Nucleus accumbens (tissue), 56 donors: Measurements from ENCODE around the gene TSC1.
"Not testable (repeated sequence)": the region's sequence is repeated elsewhere in the genome, so short reads cannot be mapped to it uniquely, and the experiment has no call there.

ENCODE experiments used
- DNase-seq, 56 donors: peaks; one replicate each; lab custom pipeline; 2025; lab: John Stamatoyannopoulos, UW

Gene TSC1

DNA sequence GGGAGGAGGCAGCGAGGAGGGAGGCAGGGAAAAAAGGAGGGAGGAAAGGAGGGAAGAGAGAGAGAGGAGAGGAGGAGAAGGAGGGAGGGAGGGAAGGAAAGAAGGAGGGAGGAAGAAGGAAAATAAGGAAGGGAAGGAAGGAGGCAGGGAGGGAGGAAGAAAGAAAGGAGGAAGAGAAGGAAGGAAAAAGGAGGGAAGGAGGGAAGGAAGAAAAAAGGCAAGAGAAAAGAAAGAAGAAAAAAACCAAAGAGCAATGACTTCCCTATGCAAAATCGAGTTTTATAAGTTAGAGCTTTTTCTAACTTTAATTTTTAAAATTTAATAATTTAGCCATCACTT, 33.7 kb upstream of the TSC1 start:
- no peak for DNase-seq

DNA sequence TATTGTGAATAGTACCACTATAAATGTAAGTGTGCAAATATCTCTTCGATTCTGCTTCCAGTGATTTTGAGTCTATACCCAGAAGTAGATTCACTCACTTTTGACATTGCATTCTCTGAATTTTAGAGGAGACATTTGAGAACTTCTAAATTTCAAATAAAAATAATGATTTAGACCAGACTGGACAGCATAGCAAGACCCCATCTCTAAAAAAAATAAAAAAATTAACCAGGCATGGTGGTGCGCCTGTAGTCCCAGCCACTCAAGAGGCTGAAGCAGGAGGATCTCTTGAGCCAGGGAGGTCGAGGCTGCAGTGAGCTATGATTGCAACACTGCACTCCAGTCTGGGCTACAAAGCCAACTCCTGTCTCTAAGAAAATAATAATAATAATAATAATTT, 32.2 kb upstream of the TSC1 start:
- no peak for DNase-seq

DNA sequence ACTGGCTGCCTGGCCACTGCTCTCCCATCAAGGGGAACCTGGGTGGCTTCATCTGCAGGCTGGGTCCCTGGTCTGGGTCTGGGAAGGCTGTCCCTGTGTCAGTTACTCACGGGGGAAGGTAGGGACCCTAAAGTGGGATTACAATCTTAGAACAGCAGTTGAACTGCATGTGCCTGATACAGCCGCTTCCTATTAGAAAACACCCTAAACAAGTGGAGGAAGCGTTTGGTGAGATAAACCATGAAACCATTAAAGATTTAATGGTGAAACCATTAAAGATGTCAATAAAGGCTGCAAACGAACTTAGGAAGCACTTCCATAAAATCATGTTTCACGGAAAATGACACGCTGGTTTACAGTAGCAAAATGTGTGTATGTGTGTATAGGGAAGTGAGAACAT, 31.5 kb upstream of the TSC1 start:
- no peak for DNase-seq

GRCh38 chr9:132973713-132974112, 29.3 kb upstream of the TSC1 start:
- DNase-seq, result no peak

DNA sequence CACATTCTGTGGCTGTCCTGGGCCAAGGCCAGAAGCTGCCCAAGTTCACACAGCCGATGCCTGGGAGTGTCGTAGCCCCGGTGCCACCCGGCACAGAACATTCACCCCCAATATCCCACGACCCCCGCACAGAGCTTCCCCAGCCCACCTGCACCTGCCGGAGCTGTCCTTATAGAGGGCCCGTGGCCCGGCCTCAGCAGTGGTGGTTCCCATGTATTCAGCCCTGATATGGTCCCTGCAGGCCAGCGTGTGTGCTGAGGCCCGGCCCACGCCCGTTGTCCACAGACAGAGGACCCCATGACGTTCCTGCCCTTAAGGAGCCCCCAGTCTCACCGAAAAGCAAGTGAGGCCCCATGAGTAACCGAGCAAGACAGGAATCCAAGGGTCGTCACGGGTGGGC, 28.8 kb upstream of the TSC1 start:
- no peak for DNase-seq

DNA sequence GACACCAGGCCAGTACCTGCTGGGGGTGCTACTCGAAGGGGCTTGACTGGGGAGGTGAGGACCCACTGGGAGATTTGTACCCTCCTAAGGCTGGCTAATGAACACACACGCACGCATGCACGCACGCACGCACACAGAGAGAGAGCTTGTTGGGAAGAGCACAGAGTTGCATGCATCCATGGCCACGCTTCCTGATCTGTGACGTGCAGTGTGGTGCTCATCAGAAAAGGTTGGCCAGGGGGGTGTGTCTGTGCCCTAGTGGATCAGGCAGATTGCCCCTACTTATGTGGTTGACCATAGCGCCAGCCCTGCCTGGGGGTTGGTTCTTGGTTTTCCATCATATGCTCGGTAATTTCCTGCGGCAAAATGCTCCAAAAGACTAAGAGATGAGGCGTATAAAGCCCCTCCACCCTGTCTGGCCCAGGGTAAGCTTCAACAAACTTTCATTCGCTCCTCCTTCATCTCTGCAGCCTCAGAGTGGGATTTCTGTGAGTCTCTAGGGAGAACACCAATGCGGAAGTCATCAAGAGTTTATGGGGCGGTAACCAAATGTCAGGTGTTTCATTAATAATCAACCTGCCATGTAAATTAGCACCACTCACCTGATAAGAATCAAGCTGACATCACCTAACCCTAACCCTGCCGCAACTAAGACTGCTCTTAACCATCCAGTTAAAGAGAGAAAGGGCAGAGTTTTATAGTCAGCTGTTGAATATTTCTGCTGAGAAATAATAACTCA, 26.1 kb upstream of the TSC1 start:
- no peak for DNase-seq

- DNase-seq, result no peak
These were observed 25.4 kb upstream of the TSC1 start for GRCh38 chr9:132969783-132970182.

GRCh38 chr9:132967908-132968307, 23.5 kb upstream of the TSC1 start:
- DNase-seq, result not testable (repeated sequence)

DNA sequence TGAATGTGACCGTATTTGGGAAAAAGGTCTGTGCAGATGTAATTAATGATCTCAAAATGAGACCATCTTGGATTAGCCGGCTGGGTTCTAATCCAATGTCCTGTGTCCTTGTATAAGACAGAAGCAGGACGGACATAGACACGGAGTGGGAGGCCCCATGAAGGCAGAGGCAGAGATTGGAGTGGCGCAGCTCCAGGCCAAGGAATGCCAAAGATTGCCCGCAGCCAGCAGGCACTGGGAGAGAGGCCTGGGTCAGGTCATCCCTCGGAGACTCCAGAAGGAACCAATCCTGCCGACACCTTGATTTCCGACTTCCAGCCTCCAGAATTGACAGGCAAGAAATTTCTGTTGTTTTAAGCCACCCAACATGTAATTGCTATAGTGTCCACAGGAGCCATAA, 21.1 kb upstream of the TSC1 start:
- no peak for DNase-seq

DNA sequence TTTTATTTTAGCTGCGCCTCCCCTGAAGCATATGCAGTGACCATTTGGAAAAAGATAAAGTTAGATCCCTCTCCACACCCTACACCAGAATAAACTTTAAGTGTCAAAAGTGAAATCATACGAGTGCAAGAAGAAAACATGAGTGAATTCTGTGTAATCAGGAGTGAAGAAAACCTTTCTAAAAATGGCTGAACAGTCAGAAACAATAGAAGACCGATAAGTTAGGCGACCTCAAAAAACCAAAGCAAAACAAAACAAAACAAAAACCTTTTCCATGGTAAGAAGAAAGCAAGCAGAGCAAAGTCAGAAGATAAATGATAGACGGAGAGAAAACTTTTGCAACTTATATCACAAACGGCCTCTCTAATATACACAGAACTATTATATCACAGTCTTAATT, 16.6 kb upstream of the TSC1 start:
- DNase-seq, result no peak

DNA sequence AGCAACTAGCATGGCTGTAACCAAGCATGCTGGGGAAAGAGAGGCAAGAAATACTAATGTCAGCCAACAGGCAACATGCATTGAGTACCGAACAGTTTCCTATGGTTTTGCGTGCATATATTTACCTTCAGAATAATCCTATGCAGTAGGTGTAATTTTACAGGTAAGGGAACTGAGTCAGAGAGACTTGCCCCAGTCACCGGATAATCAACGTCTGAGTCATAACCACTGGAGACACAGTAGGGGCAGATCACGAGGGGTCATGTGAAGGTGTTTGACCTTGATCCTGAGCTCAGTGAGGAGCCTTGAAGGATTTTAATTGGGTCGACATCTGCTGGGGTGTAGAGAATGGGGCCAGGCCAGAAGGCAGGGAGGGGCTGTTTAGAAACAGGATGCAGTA, 13.4 kb upstream of the TSC1 start:
- DNase-seq, result no peak

DNA sequence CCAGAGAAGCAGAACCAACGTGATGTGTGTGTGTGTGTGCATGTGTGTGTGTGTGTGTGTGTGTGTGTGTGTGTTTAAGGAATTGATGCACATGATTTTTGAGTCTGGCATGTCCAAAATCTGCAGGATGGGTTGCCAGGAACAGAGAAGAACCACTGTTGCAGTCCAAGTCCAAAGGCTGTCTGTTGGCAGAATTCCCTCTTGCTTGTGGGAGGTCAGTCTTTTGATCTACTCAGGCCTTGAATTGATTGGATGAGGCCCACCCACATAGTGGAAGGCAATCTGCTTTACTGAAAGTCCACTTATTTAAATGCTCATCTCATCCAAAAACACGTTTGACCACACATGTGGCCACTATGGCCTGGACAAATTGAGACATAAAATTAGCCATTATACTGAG, 11.4 kb upstream of the TSC1 start:
- DNase-seq, result no peak

DNA sequence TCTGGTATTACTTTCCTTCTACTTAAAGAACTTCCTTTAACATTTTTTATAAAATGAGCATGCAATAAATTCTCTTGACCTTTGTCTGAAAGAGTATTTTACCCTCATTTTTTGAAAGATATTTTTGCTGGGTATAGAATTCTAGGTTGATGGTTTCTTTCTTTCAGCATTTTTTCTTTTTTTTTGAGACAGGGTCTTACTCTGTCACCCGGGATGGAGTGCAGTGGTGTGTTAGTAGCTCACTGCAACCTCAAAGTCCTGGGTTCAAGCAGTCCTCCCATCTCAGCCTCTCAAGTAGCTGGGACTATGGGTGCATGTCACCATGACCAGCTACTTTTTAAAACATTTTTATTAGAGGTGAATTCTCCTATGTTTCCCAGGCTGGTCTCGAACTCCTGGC, 10.7 kb upstream of the TSC1 start:
- DNase-seq, result no peak

DNA sequence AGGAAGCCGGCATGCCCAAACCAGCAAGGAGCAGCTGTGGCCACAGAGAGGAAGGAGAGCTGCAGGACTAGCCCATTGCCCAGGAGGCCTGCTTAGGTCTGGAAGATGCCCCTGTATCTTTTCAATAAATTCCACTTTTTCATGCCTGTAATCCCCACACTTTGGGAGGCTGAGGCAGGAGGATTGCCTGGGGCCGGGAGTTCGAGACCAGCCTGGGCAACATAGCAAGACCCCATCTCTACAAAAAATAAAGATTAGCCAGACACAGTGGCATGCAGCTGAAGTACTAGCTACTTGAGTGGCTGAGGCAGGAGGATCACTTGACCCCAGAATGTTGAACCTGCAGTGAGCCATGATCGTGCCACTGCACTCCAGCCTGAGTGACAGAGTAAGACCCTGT, 5.3 kb upstream of the TSC1 start:
- no peak for DNase-seq

DNA sequence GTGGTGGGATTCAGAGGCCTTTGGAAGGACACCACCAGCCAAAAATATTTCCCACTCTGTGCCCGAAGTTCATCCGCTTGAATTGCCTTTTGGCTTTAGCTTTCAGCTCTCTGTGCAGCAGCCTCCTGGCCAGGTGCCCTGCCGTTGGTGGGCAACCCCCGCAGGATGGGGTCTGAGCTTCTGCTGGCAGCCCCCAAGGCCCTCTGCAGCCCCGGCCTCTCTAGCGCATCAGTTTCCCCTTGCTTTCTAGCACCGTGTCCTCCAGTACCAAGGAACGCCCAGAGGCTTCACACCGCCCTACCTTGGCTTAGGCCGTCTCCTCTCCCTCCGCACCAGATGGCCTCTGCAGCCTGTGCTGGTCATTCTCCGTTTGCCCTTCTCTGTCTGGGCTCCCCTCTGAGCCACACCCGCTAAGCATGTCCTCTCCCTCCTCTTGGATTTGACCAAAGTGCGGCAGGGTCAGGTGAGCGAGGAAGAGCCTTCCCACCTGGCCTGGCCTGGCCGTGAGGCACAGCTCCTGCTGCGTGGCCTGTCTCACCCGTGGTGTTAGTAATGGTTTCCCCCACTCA, 4.2 kb upstream of the TSC1 start:
- no peak for DNase-seq

DNA sequence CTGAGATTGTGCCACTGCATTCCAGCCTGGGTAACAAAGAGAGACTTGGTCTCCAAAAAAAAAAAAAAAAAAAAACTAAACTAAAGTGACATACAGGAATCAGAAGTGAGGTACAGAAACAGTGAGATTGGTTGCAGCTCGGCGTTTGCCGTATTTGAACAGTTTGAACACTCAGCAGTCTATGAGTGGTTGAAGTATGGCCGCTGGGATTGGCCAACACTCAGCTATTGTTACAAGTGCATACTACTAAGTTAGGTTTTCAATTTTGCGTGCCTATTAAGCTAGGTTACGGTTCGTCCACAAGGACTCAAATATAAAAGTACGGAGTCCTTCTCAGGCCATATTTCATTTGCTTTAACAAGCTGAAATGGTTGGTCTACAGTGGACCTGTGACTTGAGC, 3.3 kb upstream of the TSC1 start:
- no peak for DNase-seq

- no peak for DNase-seq
These were observed 2.3 kb upstream of the TSC1 start for GRCh38 chr9:132946631-132947295.

DNA sequence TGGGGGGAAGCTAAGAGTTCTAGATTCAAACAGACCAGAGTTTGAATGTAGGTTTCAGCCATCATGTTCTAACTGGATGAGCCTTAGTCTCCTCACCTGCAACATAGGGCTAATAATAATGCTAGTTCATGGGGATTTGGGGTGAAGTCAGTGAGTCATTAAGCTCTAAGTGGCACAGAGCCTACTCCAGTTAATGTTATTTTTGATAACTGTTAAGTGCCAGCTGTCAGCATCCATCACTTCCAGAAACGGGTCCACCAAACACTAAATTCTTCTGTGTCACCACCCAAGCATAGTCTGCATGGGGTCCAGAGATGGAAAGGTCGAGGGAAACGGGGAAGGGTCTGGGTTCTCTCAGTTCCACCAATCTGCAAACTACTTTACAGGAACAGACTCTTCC, 1.8 kb upstream of the TSC1 start:
- DNase-seq, result no peak

- peak in 3 of 56 donors; percentile 30 to 60 (median 49) for DNase-seq
These were observed 1.0 kb upstream of the TSC1 start for GRCh38 chr9:132945186-132946130.

DNA sequence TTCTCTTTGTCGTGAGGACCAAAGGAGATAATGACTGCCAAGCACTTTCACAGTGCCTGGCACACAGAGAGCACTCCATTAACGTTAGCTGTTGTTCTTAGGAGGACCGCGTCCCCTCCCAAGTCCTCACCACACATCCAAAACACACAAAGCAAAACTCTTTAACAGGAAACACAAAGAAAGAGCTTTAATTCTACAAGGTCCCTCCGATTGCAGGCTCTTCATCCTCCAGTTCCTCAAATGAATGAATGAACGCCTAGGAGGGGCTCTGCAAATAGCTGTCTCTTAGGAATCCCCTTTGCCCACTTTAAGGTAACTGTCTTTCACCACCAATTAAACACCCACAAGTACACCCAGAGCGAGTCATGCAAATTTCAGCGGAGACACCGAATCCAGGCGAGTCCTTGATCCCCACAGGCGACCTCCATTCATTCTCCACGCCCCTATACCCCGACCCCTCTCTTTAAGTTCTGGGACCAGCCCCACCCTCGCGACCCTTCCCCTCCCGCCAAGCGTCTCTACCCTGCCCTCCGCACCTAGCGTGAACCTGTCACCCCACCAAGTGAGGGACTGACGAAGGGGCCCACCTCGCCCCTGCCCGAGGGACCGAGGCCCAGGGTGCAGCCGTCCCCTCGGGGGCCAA, 644 bp downstream of the TSC1 start:
- peak in 4 of 56 donors; percentile 32 to 47 (median 39) for DNase-seq
